Fibroblast of skin of right biceps (primary cell): ENCODE results near the gene KLF2.

ENCODE experiments used
- DNase-seq: peaks from one replicate; pipeline ENCODE4 v3.0.0-alpha.2; 2013

Gene KLF2

DNA sequence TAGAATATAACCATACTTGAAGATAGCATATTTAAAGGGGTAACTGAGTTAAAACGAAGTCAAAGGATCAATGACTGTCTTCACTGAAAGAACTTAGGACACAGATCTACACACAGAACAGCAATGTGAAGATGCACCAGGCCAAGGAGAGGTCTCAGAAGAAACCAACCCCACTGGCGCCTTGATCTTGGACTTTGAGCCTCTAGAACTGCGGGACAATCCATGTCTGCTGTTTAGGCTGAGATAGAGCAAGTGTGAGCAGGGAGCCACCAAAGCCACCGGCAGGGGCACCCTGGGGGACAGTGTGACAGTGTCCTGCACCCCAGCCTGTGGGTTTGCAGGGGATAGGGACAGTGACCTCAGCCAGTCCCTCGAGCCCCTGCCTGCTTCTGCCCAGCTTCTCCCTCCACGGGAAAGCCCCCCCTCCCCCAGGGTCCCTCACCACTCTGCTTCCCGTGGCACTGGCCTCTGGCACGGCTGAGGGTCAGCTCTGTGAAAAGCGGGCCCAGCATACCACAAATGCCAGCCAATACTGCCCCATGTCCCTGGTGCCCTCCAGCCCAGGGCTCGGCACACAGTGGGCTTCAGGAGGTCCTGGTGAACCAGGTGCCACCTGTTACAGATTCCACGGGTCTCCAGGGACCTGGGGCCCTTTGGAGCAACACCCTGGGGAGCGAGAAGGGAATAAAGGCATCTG, 40.8 kb downstream of the KLF2 start:
- no peak for DNase-seq

GRCh38 chr19:16366056-16366432, 41.4 kb downstream of the KLF2 start:
- no peak for DNase-seq

GRCh38 chr19:16366433-16367260, 42.0 kb downstream of the KLF2 start:
- no peak for DNase-seq

GRCh38 chr19:16367261-16367683, 42.6 kb downstream of the KLF2 start:
- no peak for DNase-seq

DNA sequence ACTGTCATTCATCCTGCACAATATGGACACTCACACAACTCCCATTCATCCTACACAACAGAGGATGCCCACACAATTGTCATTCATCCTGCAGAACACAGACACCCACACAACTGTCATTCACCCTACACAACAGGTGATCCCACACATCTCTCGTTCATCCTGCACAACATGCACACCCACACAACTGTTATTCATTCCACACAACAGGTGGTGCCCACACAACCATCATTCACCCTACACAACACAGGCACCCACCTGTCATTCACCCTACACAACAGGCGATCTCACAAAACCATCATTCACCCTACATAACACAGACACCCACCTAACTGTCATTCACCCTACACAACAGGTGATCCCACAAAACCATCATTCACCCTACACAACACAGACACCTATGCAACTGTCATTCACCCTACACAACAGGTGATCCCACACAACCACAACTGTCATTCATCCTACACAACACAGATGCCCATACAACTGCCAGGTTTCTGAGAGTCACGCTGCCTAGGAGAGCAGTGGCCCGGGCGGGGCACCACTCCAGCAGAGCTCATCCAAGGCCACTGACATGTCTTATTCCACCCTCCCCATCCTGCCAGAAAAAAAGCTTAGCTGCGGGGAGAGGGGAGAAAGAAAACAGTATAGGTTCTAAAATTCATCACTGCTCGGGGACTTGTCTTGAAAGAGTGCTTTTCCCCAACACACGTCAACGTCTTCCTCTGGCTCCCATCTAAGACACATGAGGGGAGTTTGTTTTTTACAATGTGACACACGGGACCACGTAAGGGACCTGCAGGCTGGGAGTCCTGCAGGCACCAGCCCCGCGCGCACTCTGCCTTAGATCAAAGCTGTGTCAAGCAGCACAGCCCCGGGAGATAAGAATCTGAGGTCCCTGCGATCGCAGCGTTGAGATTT, 44.0 kb downstream of the KLF2 start:
- DNase-seq = no peak

- DNase-seq = no peak
Measured at GRCh38 chr19:16369306-16369663, 44.7 kb downstream of the KLF2 start.

DNA sequence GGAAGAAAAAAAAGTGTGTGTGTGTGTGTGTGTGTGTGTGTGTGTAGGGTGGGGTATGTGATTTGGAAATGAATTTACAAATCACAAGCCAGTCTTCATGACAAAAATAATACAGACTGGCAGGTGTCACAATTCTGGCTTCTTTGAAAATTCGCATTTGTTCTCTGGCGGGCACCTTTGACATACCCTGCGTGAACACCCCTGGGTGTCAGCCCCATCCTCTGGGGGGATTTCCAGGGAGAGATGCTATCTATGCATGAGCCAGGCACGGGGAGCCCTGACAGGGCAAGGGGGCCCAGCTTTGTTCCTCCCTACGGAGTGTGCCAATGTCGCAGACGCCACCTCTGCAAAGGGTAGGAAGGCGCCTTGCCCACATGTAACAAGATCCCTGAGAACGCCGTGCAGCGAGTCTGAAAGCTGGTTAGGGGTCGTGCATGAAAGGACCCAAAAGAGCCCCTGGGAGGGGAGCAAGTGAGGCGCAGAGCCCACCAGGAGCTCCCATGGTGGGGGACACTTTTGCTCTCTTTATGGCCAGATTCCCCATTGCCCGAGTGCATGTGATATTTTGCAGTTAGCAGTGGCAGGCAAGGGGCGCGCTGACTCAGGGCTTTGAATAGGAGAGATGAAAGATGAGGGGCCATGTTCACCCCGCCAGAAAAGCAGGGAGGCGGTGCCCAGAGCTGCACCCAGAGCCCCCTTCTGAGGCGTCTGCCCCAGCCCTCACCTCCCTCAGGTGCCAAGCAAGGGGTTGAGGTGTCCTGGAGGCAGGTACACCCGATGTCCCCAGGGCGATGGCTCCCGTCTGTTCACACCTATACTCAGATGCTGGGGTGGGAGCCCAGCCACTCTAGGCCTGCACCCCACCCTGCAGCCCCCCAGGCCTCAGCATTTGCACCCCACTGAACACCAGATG, 45.3 kb downstream of the KLF2 start:
- no peak for DNase-seq

DNA sequence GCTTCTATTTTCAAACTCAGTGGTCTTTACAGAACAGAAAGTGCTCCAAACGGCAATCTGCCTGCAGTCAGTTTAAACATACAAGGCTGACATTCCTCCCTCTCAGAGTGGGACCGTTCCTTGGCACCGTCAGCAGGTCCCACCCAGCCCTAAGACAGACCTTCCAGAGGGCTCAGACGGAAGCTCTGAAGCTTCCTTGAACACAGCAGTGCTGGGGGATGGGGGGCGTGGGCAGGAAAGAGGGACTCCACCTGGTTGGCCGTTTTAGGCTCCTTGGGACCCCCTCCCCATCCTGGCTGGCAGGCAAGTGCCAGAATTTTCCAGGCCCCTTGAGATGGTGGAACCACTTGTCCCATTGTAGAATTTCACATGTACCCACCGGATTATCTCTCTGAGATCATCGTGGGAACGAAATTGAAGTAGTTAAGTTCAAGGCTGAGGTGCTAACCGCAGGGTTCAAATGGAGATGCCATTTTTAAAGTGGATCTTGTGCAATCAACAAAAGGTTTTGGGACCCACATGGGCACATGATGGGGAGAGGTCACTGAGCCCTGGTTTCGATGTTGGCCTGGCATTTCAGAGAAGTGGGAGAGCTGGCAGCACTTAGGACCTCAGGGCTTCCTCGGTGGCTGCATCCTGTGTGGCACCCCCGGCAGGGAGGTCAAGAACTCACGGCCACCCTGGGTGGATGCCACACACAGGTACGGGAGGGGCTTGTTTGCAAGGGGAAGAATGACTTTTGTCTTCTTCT, 46.2 kb downstream of the KLF2 start:
- no peak for DNase-seq

GRCh38 chr19:16371540-16371986, 46.9 kb downstream of the KLF2 start:
- DNase-seq = no peak

- DNase-seq = no peak
Measured at GRCh38 chr19:16372065-16372915, 47.7 kb downstream of the KLF2 start.

GRCh38 chr19:16373079-16373478, 48.5 kb downstream of the KLF2 start:
- no peak for DNase-seq

- DNase-seq = peak; percentile 19
Measured at GRCh38 chr19:16373532-16373931, 48.9 kb downstream of the KLF2 start.

GRCh38 chr19:16373989-16374388, 49.4 kb downstream of the KLF2 start:
- DNase-seq = no peak

GRCh38 chr19:16374436-16374835, 49.8 kb downstream of the KLF2 start:
- DNase-seq = no peak

- no peak for DNase-seq
Measured at GRCh38 chr19:16375157-16375935, 50.7 kb downstream of the KLF2 start.

DNA sequence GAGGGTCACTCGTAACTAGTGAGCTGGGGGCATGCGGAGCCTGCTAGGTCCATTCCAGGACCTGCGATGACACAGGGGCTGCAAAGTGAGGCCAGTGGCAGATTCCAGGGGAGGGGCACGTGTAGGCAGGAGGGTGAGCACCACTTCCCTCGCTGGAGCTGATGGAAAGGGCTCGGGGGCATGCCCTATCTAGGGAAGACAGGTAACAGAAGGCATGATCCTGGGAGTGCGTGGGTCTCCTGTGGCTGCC, 51.2 kb downstream of the KLF2 start:
- DNase-seq = no peak

DNA sequence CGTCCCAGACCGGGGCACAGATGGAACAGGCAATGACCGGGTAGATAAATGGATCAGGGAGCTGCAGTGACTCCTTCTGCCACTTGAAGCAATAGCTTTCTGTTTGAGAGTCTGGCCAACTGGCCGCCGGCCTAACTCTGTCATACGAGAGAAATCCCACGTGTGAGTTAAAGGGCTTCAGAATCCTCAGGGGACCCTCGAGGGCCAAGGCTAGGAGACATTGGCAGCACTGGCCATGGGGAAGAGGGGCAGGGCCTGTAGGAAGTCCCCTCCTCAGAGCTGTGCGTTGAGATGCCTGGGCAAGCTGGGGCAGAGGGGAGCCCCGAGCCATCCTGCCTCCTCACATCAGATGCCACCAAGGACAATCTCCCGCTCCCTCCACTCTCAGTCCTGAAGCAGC, 51.6 kb downstream of the KLF2 start:
- DNase-seq = no peak

DNA sequence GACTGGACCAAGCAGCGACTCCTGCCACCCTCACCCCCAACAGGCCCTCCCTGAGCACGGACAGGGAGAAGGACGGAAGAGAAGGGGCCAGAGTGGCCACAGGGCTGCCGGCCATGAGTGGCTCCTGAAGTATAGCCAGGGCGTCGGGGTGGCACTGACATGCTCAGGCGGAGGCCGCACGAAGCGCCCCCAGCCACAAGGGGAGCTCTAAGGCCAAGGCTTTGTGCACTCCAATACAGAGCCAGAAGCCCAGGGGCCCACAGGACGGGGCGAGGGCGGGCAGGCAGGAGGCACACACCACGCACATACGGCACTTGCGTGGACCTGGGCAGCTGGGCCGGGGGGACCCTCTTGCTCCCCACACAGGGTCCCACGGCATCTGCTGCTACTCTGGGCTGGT, 52.0 kb downstream of the KLF2 start:
- DNase-seq = no peak

GRCh38 chr19:16377521-16377920, 52.9 kb downstream of the KLF2 start:
- DNase-seq = no peak
